RCC 7860 (cell line): ENCODE results near the gene LTBP4.
"Not testable (repeated sequence)": the region's sequence is repeated elsewhere in the genome, so short reads cannot be mapped to it uniquely, and the experiment has no call there.

Experiments used
- DNase-seq: peaks from one replicate; pipeline ENCODE4 v3.0.0-alpha.2; 2015; ENCODE audit warnings: low spot score
- FAIRE-seq: peaks from 2 replicates; lab custom pipeline; 2012; peaks lifted over from hg19 to GRCh38; lab: Jason Lieb, UNC

LTBP4 gene

DNA sequence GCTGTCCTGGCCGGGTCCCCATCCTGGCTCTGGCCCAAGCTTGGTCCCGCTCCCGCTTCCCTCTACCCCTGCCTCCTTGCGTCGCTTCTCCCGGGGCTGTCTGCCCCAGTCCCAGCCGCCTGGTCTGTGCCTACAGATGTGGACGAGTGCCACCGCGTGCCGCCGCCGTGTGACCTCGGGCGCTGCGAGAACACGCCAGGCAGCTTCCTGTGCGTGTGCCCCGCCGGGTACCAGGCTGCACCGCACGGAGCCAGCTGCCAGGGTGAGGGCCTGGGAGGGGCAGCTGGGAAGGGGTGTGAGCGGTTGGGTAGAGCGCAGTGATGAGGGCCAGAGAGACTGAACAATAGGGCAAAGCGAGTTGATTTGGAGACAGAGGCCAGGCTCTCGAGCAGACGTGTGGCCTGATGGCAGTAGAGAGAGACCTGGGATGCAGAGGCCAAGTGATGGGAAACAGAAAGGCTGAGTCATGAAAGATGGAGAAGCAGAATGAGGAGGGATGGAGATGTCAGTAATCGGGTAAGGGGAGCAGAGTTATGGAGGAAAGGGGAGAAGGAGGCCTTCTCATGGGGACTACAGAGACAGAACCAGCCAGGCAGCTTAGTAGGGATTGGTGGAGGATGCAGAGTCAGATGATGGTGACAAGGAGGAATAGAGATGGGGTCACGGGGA is 9.4 kb downstream of the LTBP4 start:
- FAIRE-seq, result no peak

DNA sequence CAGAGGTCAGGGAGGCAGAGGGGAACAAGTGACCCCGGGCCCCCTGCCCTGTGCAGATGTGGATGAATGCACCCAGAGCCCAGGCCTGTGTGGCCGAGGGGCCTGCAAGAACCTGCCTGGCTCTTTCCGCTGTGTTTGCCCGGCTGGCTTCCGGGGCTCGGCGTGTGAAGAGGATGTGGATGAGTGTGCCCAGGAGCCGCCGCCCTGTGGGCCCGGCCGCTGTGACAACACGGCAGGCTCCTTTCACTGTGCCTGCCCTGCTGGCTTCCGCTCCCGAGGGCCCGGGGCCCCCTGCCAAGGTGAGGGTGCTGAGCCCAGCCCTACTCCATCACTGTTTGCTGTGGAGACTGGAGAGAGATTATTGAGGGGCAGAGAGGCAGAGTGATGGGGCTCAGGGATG is 9.9 kb downstream of the LTBP4 start:
- no peak for DNase-seq
- no peak for FAIRE-seq

More for the DNA sequence above, 9.4 kb downstream of the LTBP4 start:
- no peak for DNase-seq

DNA sequence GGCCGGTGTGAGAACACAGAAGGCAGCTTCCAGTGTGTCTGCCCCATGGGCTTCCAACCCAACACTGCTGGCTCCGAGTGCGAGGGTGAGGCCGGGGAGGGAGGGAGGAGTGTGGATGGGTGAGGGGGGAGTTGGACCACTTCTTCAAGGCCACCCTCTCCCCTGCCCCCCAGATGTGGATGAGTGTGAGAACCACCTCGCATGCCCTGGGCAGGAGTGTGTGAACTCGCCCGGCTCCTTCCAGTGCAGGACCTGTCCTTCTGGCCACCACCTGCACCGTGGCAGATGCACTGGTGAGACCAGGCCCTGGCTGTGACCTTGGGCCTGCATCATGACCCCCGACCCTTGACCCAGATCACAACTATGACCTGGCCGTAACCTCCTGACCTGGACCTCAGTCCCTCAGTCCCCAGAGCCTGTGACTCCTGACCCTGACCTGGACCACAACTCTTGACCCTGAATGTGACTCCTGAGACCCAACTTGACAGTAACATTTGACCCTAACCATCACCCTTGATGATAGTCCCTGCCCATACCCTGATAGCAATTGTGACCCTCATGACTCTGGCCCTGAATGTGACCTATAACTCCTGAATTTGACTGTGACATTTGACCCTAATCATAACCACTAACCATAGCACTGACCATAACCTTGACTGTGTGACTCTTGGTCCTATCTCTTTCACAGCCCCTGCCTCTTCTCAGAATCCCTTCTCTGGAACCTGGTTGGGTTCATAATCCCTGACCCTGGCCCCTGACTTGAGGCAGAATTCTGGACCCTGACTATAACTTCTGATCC is 10.9 kb downstream of the LTBP4 start:
- FAIRE-seq (no peak), DNase-seq (no peak)

DNA sequence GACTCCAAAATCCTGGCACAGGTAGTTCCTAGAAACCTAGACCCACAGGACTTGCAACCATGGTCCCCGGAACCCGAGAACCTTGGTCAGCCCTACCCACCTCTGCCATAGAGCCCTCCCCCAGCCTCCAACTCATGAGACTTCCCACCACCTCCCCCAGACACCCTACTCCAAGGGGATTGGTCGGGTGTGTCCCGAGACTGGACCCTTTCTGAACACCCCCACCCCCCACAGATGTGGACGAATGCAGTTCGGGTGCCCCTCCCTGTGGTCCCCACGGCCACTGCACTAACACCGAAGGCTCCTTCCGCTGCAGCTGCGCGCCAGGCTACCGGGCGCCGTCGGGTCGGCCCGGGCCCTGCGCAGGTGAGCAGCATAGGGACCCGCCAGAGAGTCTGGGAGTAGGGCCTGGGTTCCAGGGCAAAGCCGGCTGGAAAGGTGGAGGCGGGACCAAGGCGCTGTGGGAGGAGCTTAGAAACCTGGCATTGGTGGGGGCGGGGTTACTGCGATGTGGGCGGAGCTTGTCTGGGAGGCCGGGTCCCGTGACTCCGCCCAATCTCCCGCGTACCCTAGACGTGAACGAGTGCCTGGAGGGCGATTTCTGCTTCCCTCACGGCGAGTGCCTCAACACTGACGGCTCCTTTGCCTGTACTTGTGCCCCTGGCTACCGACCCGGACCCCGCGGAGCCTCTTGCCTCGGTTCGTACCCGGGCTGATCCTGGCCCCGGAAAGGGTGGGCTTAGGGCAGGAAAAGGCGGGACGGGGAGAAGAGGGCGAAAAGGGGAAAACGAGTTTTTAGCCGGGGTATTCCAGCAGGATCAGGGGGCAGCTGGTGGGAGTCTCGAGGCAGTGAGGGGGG is 11.9 kb downstream of the LTBP4 start:
- FAIRE-seq (no peak), DNase-seq (no peak)

DNA sequence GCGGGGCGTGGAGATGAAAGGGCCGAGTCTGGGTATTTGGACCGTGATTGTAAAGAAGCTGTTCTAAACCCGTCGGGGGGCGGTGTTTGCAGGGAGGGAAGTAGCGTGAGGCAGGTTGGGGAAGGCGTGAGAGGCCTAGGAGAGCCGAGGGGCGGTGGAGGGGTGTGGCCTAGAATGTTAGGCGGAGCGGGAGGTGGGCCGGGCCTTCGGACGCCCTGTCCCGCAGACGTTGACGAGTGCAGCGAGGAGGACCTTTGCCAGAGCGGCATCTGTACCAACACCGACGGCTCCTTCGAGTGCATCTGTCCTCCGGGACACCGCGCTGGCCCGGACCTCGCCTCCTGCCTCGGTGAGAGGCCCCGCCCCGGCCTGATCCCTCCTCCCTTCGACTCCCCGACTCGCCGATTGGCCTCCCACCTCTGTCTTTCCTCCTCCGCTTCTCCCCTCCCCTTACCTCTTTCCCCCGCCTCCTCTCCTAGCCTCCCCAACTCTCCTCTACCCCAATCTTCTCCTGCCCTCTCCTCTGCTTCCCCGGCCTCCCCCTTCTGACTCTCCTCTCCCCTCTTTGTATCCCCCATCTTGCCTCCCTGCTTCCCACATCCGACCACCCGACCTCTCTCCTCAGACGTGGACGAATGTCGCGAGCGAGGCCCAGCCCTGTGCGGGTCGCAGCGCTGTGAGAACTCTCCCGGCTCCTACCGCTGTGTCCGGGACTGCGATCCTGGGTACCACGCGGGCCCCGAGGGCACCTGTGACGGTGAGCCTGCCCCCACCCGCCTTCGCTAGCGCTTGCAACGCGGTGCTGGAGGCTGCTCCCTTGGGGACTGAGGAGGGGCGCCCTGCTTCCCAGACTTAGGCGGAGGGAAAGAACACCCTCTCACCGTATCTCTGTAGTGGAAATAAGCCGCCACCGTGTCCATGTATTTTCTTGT is 12.8 kb downstream of the LTBP4 start:
- FAIRE-seq (no peak), DNase-seq (no peak)

DNA sequence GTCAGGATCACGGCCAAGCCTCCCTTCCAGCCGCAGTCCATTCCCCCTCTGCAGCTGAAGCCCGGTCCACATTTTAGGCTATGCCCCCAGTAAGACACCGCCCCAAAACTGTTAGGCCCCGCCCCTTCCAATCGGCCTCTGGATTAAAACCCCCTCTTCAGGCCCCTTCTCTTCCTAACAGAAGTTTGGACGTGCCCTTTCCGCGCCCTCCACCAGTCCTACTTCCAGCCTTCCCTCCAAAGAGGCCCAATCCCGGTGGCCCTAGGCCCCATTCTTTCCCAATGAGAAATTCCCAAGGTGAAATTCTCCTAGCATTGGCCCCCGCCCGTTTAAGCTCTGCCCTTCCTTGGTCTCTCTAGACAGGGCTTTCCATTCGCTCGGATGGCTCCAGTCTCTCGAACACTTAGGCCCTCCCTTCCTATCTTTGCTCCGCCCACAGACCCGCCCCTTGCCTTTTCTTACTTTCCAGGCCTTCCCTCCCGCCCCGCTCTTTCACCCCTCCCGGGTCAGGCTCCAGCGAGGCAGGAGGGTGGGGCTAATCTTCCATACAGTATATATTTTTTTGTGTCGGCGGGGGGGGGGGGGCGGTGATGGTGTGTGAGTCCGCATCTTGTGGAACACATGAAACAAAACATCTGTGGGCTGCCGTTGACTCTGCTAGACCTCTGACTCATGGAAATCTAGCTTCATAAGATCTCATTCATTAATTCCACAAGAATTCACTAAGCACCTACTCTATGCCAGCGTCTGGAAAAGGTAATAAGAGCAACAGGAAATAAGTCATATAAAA is 13.6 kb downstream of the LTBP4 start:
- DNase-seq, result peak; percentile 26
- FAIRE-seq, result no peak

DNA sequence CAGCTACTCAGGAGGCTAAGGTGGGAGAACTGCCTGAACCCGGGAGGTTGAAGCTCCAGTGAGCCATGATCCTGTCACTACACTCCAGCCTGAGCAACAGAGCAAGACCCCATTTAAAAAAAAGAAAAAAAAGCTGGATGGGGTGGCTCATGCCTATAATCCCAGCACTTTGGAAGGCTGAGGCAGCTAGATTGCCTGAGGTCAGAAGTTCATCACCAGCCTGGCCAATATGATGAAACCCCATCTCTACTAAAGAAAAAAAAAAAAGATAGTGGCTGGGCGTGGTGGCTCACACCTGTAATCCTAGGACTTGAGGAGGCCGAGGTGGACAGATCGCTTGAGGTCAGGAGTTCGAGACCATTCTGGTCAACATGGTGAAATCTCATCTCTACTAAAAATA is 15.0 kb downstream of the LTBP4 start:
- DNase-seq (no peak), FAIRE-seq (no peak)

DNA sequence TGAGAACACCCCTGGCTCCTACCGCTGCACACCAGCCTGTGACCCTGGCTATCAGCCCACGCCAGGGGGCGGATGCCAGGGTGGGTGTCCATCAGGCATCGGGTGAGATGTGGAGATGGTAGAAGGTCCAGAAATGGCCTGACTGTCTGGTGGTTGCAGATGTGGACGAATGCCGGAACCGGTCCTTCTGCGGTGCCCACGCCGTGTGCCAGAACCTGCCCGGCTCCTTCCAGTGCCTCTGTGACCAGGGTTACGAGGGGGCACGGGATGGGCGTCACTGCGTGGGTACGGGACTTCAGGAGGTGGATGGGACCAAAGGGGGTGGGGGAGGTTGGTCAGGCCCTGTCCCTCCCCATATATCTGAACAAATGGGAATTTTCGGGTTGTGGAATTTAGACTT is 15.8 kb downstream of the LTBP4 start:
- FAIRE-seq (no peak), DNase-seq (no peak)

DNA sequence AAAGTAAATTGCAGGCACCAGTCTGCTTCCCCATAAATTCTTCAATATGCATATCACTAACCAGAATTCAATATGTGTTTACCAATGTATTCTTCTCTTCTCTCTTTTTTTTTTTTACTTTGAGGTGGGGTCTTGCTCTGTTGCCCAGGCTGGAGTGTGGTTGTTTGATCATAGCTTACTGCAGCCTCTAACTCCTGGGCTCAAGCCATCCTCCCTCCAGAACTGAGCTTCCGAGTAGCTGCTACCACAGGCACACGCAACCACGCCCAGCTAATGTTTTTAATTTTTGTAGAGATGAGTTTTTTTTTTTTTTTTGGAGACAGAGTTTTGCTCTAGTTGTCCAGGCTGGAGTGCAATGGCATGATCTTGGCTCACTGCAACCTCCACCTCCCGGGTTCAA is 16.8 kb downstream of the LTBP4 start:
- FAIRE-seq (no peak), DNase-seq (no peak)

DNA sequence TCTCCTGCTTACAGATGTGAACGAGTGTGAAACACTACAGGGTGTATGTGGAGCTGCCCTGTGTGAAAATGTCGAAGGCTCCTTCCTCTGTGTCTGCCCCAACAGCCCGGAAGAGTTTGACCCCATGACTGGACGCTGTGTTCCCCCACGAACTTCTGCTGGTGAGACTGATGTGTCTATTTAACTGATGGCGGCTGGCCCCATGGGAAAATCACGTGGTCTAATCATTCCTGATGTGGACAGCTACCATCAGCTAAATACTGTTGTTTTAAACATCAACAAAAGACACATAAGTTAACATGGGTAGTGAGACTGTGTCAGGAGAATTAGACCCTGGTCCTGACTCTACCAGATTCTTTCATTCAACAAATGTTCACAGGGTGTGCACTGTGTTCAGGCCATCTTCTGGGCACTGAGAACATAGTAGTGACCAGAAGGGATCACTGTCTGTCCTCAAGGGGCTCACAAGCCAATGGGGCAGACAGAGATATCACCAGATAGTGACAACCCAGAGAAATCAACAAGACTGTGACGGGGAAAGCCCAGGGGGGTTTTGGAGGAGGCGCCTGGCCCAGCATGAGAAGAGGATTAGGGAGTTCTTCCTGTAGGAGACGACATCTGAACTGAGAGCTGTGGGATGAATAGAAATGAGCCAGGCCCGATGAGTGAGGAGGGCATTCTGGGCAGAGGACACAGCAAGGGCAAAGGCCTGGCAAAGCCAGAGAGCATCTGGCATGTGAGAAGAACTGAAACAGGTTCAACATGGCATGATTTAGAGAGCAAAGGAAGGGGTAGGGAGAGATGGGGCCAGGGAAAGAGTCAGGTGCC is 18.4 kb downstream of the LTBP4 start:
- FAIRE-seq, result no peak

DNA sequence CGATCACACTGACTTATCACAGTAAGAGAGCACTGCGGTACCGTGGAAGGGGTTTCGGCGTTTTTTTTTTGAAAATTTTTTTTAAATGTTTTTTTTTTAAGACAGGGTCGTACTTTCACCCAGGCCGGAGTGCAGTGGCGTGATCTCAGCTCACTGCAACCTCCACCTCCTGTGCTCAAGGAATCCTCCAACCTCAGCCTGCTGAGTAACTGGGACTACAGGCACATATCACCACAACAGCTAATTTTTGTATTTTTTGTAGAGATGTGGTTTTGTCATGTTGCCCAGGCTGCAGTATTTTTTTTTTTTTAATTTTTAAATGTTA is 19.0 kb downstream of the LTBP4 start:
- DNase-seq (no peak), FAIRE-seq (no peak)

More for the DNA sequence above, 18.4 kb downstream of the LTBP4 start:
- DNase-seq, result no peak

DNA sequence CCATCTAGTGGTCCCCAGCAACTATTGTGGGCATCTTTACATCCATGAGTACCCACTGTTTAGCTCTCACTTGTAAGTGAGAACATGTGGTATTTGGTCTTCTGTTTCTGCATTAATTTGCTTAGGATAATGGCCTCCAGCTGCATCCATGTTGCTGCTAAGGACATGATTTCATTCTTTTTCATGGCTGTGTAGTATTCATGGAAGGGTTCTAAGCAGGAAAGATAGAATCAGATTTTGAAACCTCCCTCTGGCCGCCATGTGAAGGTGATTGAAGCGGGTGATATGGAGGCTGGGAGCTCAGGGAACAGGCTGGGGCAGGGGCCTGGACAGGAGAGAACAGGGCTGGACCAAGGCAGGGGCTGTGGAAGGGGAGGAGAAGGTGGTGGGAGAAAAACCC is 20.1 kb downstream of the LTBP4 start:
- DNase-seq (no peak), FAIRE-seq (no peak)

DNA sequence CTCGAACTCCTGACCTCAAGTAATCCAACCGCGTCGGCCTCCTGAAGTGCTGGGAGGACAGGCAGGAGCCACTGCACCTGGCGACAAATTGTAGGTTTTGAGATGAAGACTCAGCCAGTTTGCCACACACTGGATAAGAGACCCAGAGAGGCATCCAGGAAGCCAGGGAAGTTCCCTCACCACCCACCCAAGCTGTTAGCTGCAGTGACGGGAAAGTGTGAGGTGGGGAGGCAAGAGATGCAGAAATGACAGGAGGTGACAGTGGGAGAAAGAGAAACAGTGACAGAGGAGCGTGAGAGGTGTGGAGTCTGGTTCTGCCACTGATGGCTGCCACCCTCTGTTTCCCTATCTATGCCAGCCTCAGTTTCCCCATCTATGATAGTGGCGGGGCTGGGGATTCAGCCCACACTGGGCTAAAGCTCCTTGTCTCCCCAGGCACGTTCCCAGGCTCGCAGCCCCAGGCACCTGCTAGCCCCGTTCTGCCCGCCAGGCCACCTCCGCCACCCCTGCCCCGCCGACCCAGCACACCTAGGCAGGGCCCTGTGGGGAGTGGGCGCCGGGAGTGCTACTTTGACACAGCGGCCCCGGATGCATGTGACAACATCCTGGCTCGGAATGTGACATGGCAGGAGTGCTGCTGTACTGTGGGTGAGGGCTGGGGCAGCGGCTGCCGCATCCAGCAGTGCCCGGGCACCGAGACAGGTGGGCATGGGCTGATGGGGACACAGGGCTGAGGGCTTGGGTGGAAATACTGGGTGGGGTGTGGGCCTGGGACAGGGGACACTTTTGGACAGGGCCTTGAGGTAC is 21.0 kb downstream of the LTBP4 start:
- no peak for FAIRE-seq
- DNase-seq, result no peak

DNA sequence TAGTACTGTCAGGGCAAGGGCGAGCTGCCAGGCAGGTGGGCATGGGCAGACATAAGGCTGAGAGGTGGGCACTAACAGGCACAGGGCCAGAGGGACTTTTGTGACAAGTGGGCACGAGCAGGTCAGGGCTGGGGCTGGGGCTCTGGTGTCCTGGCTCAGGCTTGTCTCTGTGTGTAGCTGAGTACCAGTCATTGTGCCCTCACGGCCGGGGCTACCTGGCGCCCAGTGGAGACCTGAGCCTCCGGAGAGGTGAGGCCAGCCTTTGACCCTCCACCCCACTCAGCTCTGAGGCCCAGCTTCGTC is 21.6 kb downstream of the LTBP4 start:
- FAIRE-seq (no peak), DNase-seq (no peak)

DNA sequence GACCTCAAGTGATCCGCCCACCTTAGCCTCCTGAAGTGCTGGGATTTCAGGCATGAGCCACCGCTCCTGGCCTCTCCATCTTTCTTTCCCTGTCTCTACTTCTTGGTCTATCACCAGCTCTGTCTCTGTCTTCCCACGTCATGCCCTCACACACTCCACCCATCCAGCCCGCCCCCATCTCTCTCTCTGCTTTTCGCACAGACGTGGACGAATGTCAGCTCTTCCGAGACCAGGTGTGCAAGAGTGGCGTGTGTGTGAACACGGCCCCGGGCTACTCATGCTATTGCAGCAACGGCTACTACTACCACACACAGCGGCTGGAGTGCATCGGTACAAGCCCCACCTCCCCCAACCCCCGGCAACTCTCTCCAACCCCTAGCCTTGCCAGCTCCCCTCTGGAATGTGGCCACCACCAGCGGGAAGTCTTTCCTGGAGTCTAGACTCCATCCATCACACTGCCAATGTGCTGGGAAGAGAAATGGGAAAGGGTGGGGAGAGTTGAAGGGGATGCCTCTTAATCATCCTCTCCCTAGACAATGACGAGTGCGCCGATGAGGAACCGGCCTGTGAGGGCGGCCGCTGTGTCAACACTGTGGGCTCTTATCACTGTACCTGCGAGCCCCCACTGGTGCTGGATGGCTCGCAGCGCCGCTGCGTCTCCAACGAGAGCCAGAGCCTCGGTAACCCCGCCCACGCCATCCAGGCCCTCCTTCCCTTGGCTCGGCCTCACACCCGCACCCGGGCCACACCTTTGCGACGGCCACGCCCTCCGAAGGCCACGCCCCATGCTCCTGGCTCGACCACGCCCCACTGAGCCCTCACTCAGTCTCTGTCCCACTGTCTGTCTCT is 22.5 kb downstream of the LTBP4 start:
- peak; percentile 91 for DNase-seq

DNA sequence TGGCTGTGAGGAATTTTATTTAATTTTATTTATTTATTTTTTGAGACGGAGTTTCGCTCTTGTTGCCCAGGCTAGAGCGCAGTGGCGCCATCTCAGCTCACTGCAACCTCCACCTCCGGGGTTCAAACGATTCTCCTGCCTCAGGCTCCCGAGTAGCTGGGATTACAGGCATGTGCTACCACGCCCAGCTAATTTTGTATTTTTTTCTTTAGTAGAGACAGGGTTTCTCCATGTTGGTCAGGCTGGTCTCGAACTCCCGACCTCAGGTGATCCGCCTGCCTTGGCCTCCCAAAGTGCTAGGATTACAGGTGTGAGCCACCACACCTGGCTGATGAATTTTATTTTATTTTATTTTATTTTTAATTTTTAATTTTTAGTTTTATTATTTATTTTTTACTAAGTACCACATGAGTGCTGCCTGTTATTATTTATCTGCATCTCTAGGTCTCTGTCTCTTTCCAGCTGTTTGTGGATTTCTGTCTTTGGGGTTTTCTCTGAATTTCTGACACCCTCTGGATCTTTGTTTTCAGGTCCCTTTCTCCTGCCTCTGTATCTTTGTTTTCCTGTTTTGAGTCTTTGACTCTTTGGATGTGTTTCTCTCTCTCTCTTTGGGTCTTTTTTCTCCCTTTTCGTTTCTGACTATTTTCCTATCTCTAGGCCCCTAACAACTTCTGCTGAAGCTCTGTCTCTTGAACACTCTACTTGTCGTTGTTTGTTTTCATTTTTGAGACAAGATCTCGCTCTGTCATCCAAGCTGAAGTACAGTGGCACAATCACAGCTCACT is 23.4 kb downstream of the LTBP4 start:
- not testable (repeated sequence) for FAIRE-seq, DNase-seq

More for the DNA sequence above, 22.5 kb downstream of the LTBP4 start:
- peak; percentile 46 for FAIRE-seq
